SHP77 treated with DMSO at 0.1 percent for 48 hours (cell line): ENCODE data around the gene ECT2L.
A peak's percentile ranks its signal among the peaks of the same experiment; 100 is the strongest.

ENCODE experiments used
- DNase-seq: peaks from one replicate; lab custom pipeline; 2025; lab: John Stamatoyannopoulos, UW

ECT2L gene

GRCh38 chr6:138803861-138804260 is 8.0 kb downstream of the ECT2L start:
- DNase-seq: no peak

GRCh38 chr6:138805016-138805765 is 9.3 kb downstream of the ECT2L start:
- DNase-seq: no peak

- DNase-seq: no peak
Observed at GRCh38 chr6:138806889-138807288, 11.0 kb downstream of the ECT2L start.

- no peak for DNase-seq
Observed at GRCh38 chr6:138809677-138810076, 13.8 kb downstream of the ECT2L start.

- no peak for DNase-seq
Observed at GRCh38 chr6:138811866-138812265, 16.0 kb downstream of the ECT2L start.

- DNase-seq: peak; percentile 81
Observed at GRCh38 chr6:138814179-138814834, 18.4 kb downstream of the ECT2L start.

GRCh38 chr6:138815221-138815620 is 19.3 kb downstream of the ECT2L start:
- DNase-seq: no peak

GRCh38 chr6:138815797-138816528 is 20.1 kb downstream of the ECT2L start:
- DNase-seq: peak; percentile 74

GRCh38 chr6:138817799-138818198 is 21.9 kb downstream of the ECT2L start:
- no peak for DNase-seq

- DNase-seq: no peak
Observed at GRCh38 chr6:138818496-138819194, 22.8 kb downstream of the ECT2L start.

GRCh38 chr6:138821519-138821918 is 25.6 kb downstream of the ECT2L start:
- DNase-seq: no peak

GRCh38 chr6:138824482-138825144 is 28.7 kb downstream of the ECT2L start:
- no peak for DNase-seq

GRCh38 chr6:138830248-138830647 is 34.4 kb downstream of the ECT2L start:
- no peak for DNase-seq

GRCh38 chr6:138832182-138832581 is 36.3 kb downstream of the ECT2L start:
- no peak for DNase-seq

- peak; percentile 18 for DNase-seq
Observed at GRCh38 chr6:138833816-138834539, 38.1 kb downstream of the ECT2L start.

- DNase-seq: no peak
Observed at GRCh38 chr6:138837246-138837645, 41.4 kb downstream of the ECT2L start.

GRCh38 chr6:138844192-138844591 is 48.3 kb downstream of the ECT2L start:
- DNase-seq: no peak

- no peak for DNase-seq
Observed at GRCh38 chr6:138847884-138848283, 52.0 kb downstream of the ECT2L start.

- DNase-seq: no peak
Observed at GRCh38 chr6:138848461-138848860, 52.6 kb downstream of the ECT2L start.

- DNase-seq: no peak
Observed at GRCh38 chr6:138849791-138850190, 53.9 kb downstream of the ECT2L start.

- no peak for DNase-seq
Observed at GRCh38 chr6:138856654-138857053, 60.8 kb downstream of the ECT2L start.
